Immature natural killer cell (primary cell): Measurements from ENCODE around the gene TMEM120A. TPM values are rescaled to one million over a fixed set of nuclear protein-coding genes. Genes with fewer than 3 reads are reported as not detected.
A peak's percentile ranks its signal among the peaks of the same experiment; 100 is the strongest.

Source experiments
- DNase-seq, 3 donors: peaks; one replicate each; pipeline ENCODE4 v3.0.0; 2022; ENCODE audit warnings: mixed read lengths in 1 of 3
- H3K27ac Mint-ChIP-seq, 6 donors: one replicate each; pipeline ENCODE4 v1.8.0; 2020; ENCODE audit warnings: mixed read lengths in 6 of 6, mild to moderate bottlenecking in 5 of 6, inconsistent platforms in 4 of 6, moderate library complexity in 3 of 6
- H3K27me3 Mint-ChIP-seq, 3 donors: one replicate each; pipeline ENCODE4 v1.8.0; 2020 to 2021; ENCODE audit warnings: low read depth in 3 of 3, mild to moderate bottlenecking in 3 of 3, mixed read lengths in 3 of 3, moderate library complexity in 3 of 3, inconsistent platforms in 1 of 3
- H3K36me3 Mint-ChIP-seq, 3 donors: one replicate each; pipeline ENCODE4 v1.8.0; 2020; ENCODE audit warnings: mixed read lengths in 3 of 3, inconsistent platforms in 2 of 3, mild to moderate bottlenecking in 2 of 3
- H3K4me1 Mint-ChIP-seq, 2 donors: one replicate each; pipeline ENCODE4 v1.8.0; 2020; ENCODE audit warnings: inconsistent platforms in 2 of 2, mild to moderate bottlenecking in 2 of 2, mixed read lengths in 2 of 2, moderate library complexity in 1 of 2
- H3K4me3 Mint-ChIP-seq, 5 donors: one replicate each; pipeline ENCODE4 v1.8.0; 2020; ENCODE audit warnings: mild to moderate bottlenecking in 5 of 5, mixed read lengths in 5 of 5, inconsistent platforms in 3 of 5, moderate library complexity in 3 of 5
- H3K9me3 Mint-ChIP-seq, 6 donors: one replicate each; pipeline ENCODE4 v1.8.0; 2020; ENCODE audit warnings: mild to moderate bottlenecking in 6 of 6, mixed read lengths in 6 of 6, inconsistent platforms in 4 of 6, moderate library complexity in 3 of 6
- polyA plus RNA-seq, 3 donors: library from polyadenylated mRNA; unstranded; fragments of 300-500 nt; fragmentation: Illumina TruSeq; gene quantifications; one replicate each; pipeline ENCODE4 v1.2.3, GENCODE V29; 2021

Gene TMEM120A
- polyA plus RNA-seq, 3 donors from 2014 or later: 35.1 to 53.8 (median 47.6) TPM

- no peak overlapping the region for H3K27ac Mint-ChIP-seq
- H3K27me3 Mint-ChIP-seq: peaks cover 0 to 4% (median 0%) of the 10 kb centered on the region in 3 donors
- H3K4me1 Mint-ChIP-seq: peaks cover 0 to 3% of the 10 kb centered on the region in 2 donors
- H3K36me3 Mint-ChIP-seq: peaks cover 4 to 11% (median 8%) of the 10 kb centered on the region in 3 donors
- no peak overlapping the region for H3K4me3 Mint-ChIP-seq
- H3K9me3 Mint-ChIP-seq: no peaks in the 10 kb centered on the region
- DNase-seq: no peak
Measured at GRCh38 chr7:75967055-75967454, 27.3 kb downstream of the TMEM120A start.

GRCh38 chr7:75966190-75966961 lies 28.0 kb downstream of the TMEM120A start:
- Mint-ChIP-seq H3K36me3 (peaks cover 4 to 14% (median 8%) of the 10 kb centered on the region in 3 donors), H3K4me3 (no peak overlapping the region), H3K9me3 (no peaks in the 10 kb centered on the region), H3K27me3 (peaks cover 0 to 4% (median 0%) of the 10 kb centered on the region in 3 donors), H3K27ac (no peak overlapping the region), H3K4me1 (peaks cover 0 to 3% of the 10 kb centered on the region in 2 donors)
- no peak for DNase-seq

- Mint-ChIP-seq H3K27me3 (peaks cover 0 to 4% (median 0%) of the 10 kb centered on the region in 3 donors), H3K4me1 (peaks cover 0 to 3% of the 10 kb centered on the region in 2 donors), H3K27ac (no peak overlapping the region), H3K4me3 (no peak overlapping the region), H3K9me3 (no peaks in the 10 kb centered on the region), H3K36me3 (peaks cover 4 to 14% (median 8%) of the 10 kb centered on the region in 3 donors)
- no peak for DNase-seq
Measured at GRCh38 chr7:75965617-75966016, 28.8 kb downstream of the TMEM120A start.

- Mint-ChIP-seq H3K27ac (no peak overlapping the region), H3K36me3 (peaks cover 7 to 20% (median 14%) of the 10 kb centered on the region in 3 donors), H3K9me3 (no peaks in the 10 kb centered on the region), H3K27me3 (peaks cover 0 to 7% (median 0%) of the 10 kb centered on the region in 3 donors), H3K4me1 (peaks cover 0 to 3% of the 10 kb centered on the region in 2 donors), H3K4me3 (peak overlapping the region in 1 of 5 donors; percentile 25)
- no peak for DNase-seq
Measured at GRCh38 chr7:75963381-75963995, 30.9 kb downstream of the TMEM120A start.

GRCh38 chr7:75962607-75963380 lies 31.6 kb downstream of the TMEM120A start:
- H3K4me3 Mint-ChIP-seq: no peak overlapping the region
- H3K36me3 Mint-ChIP-seq: peaks cover 8 to 23% (median 14%) of the 10 kb centered on the region in 3 donors
- H3K9me3 Mint-ChIP-seq: no peaks in the 10 kb centered on the region
- H3K27me3 Mint-ChIP-seq: peaks cover 0 to 7% (median 0%) of the 10 kb centered on the region in 3 donors
- no peak for DNase-seq
- no peak overlapping the region for H3K27ac Mint-ChIP-seq
- peaks cover 0 to 3% of the 10 kb centered on the region in 2 donors for H3K4me1 Mint-ChIP-seq

- Mint-ChIP-seq H3K4me1 (peaks cover 0 to 3% of the 10 kb centered on the region in 2 donors), H3K36me3 (peaks cover 12 to 27% (median 14%) of the 10 kb centered on the region in 3 donors), H3K9me3 (no peaks in the 10 kb centered on the region), H3K4me3 (no peak overlapping the region), H3K27ac (no peak overlapping the region), H3K27me3 (peaks cover 0 to 6% (median 0%) of the 10 kb centered on the region in 3 donors)
- no peak for DNase-seq
Measured at GRCh38 chr7:75961218-75961617, 33.2 kb downstream of the TMEM120A start.

GRCh38 chr7:75960372-75960771 lies 34.0 kb downstream of the TMEM120A start:
- Mint-ChIP-seq H3K27me3 (peaks cover 0 to 6% (median 0%) of the 10 kb centered on the region in 3 donors), H3K4me1 (peaks cover 0 to 3% of the 10 kb centered on the region in 2 donors), H3K4me3 (no peak overlapping the region), H3K27ac (no peak overlapping the region), H3K9me3 (no peaks in the 10 kb centered on the region), H3K36me3 (peaks cover 12 to 32% (median 14%) of the 10 kb centered on the region in 3 donors)
- DNase-seq: no peak

GRCh38 chr7:75958802-75959543 lies 35.4 kb downstream of the TMEM120A start:
- Mint-ChIP-seq H3K4me1 (peaks cover 0 to 3% of the 10 kb centered on the region in 2 donors), H3K4me3 (no peak overlapping the region), H3K27ac (no peak overlapping the region), H3K27me3 (peaks cover 0 to 3% (median 0%) of the 10 kb centered on the region in 3 donors), H3K36me3 (peaks cover 9 to 34% (median 12%) of the 10 kb centered on the region in 3 donors), H3K9me3 (no peaks in the 10 kb centered on the region)
- DNase-seq: no peak

- Mint-ChIP-seq H3K27ac (peak overlapping the region in 1 of 6 donors; percentile 11), H3K27me3 (peaks cover 0 to 3% (median 0%) of the 10 kb centered on the region in 3 donors), H3K4me3 (no peak overlapping the region), H3K36me3 (peaks cover 3 to 32% (median 8%) of the 10 kb centered on the region in 3 donors), H3K9me3 (no peaks in the 10 kb centered on the region), H3K4me1 (peaks cover 0 to 1% of the 10 kb centered on the region in 2 donors)
- DNase-seq: no peak
Measured at GRCh38 chr7:75957021-75957736, 37.2 kb downstream of the TMEM120A start.

- H3K36me3 Mint-ChIP-seq: peaks cover 0 to 29% (median 8%) of the 10 kb centered on the region in 3 donors
- no peak for DNase-seq
- H3K27me3 Mint-ChIP-seq: peaks cover 0 to 3% (median 0%) of the 10 kb centered on the region in 3 donors
- no peak overlapping the region for H3K4me3 Mint-ChIP-seq
- no peak overlapping the region for H3K27ac Mint-ChIP-seq
- peaks cover 0 to 1% of the 10 kb centered on the region in 2 donors for H3K4me1 Mint-ChIP-seq
- no peaks in the 10 kb centered on the region for H3K9me3 Mint-ChIP-seq
Measured at GRCh38 chr7:75955331-75955955, 39.0 kb downstream of the TMEM120A start.

GRCh38 chr7:75953931-75954330 lies 40.5 kb downstream of the TMEM120A start:
- Mint-ChIP-seq H3K9me3 (no peaks in the 10 kb centered on the region), H3K27ac (no peak overlapping the region), H3K27me3 (peaks cover 0 to 1% (median 0%) of the 10 kb centered on the region in 3 donors), H3K36me3 (peaks cover 0 to 21% (median 5%) of the 10 kb centered on the region in 3 donors), H3K4me3 (no peak overlapping the region), H3K4me1 (peaks cover 0 to 1% of the 10 kb centered on the region in 2 donors)
- no peak for DNase-seq

- peaks cover 0 to 1% (median 0%) of the 10 kb centered on the region in 3 donors for H3K27me3 Mint-ChIP-seq
- no peak overlapping the region for H3K27ac Mint-ChIP-seq
- peaks cover 0 to 16% (median 5%) of the 10 kb centered on the region in 3 donors for H3K36me3 Mint-ChIP-seq
- DNase-seq: no peak
- peaks cover 1 to 4% of the 10 kb centered on the region in 2 donors for H3K4me1 Mint-ChIP-seq
- H3K4me3 Mint-ChIP-seq: no peak overlapping the region
- no peaks in the 10 kb centered on the region for H3K9me3 Mint-ChIP-seq
Measured at GRCh38 chr7:75953431-75953830, 41.0 kb downstream of the TMEM120A start.
